GM21528 (cell line): ENCODE data around the gene FMR1.

Experiments
- ATAC-seq: cut with Tn5 transposase; IDR thresholded peaks from one replicate; pipeline ENCODE4 v1.9.1; 2021; ENCODE audit warnings: mild to moderate bottlenecking, moderate library complexity; ENCODE audit not compliant: unreplicated experiment, low FRiP score

Gene FMR1

GRCh38 chrX:147911192-147912022, at the start of gene FMR1:
FMR1 (plus strand) TSS chrX:147911919; CDS start chrX:147912180, 261 bp downstream.
- ATAC-seq: peak; percentile 86

GRCh38 chrX:147875866-147876596, 35.7 kb upstream of the FMR1 start:
- peak; percentile 96 for ATAC-seq

GRCh38 chrX:147876849-147877646, 34.7 kb upstream of the FMR1 start:
- ATAC-seq: no peak

- ATAC-seq: no peak
Measured at GRCh38 chrX:147877726-147878125, 34.0 kb upstream of the FMR1 start.

- ATAC-seq: no peak
Measured at GRCh38 chrX:147884958-147885357, 26.8 kb upstream of the FMR1 start.

GRCh38 chrX:147890756-147891155, 21.0 kb upstream of the FMR1 start:
- no peak for ATAC-seq

GRCh38 chrX:147891896-147892295, 19.8 kb upstream of the FMR1 start:
- no peak for ATAC-seq

GRCh38 chrX:147893741-147894140, 18.0 kb upstream of the FMR1 start:
- ATAC-seq: no peak

- no peak for ATAC-seq
Measured at GRCh38 chrX:147894366-147894963, 17.3 kb upstream of the FMR1 start.

GRCh38 chrX:147897117-147897516, 14.6 kb upstream of the FMR1 start:
- ATAC-seq: no peak

GRCh38 chrX:147898951-147899350, 12.8 kb upstream of the FMR1 start:
- ATAC-seq: no peak

- no peak for ATAC-seq
Measured at GRCh38 chrX:147899379-147900114, 12.2 kb upstream of the FMR1 start.

GRCh38 chrX:147900349-147900748, 11.4 kb upstream of the FMR1 start:
- ATAC-seq: no peak

- ATAC-seq: no peak
Measured at GRCh38 chrX:147901461-147902126, 10.1 kb upstream of the FMR1 start.

GRCh38 chrX:147902270-147902669, 9.4 kb upstream of the FMR1 start:
- no peak for ATAC-seq

- no peak for ATAC-seq
Measured at GRCh38 chrX:147908106-147908505, 3.6 kb upstream of the FMR1 start.

- ATAC-seq: no peak
Measured at GRCh38 chrX:147910607-147911006, 1.1 kb upstream of the FMR1 start.

- ATAC-seq: peak; percentile 41
Measured at GRCh38 chrX:147912093-147912801, 528 bp downstream of the FMR1 start.

GRCh38 chrX:147913570-147913969, 1.9 kb downstream of the FMR1 start:
- no peak for ATAC-seq
